HUES6 (cell line): ENCODE data around the gene ELFN2.
A peak's percentile ranks its signal among the peaks of the same experiment; 100 is the strongest.

Experiments used
- H3K27ac ChIP-seq: 2 replicates; pipeline ENCODE4 v1.7.0; 2013; ENCODE audit warnings: low read depth, mild to moderate bottlenecking, low read length, inconsistent platforms
- H3K27me3 ChIP-seq: 2 replicates; pipeline ENCODE4 v1.6.1; 2013; ENCODE audit warnings: low read length; ENCODE audit not compliant: control insufficient read depth, insufficient read depth
- H3K36me3 ChIP-seq: 2 replicates; pipeline ENCODE4 v1.6.1; 2013; ENCODE audit warnings: low read length; ENCODE audit not compliant: control insufficient read depth, insufficient read depth
- H3K4me1 ChIP-seq: 2 replicates; pipeline ENCODE4 v1.6.1; 2013; ENCODE audit warnings: low read length; ENCODE audit not compliant: control insufficient read depth, insufficient read depth
- H3K4me3 ChIP-seq: 2 replicates; pipeline ENCODE4 v1.5.1; 2013; ENCODE audit warnings: low read depth, low read length
- H3K9ac ChIP-seq: one replicate; pipeline ENCODE4 v1.6.1; 2013; ENCODE audit warnings: mild to moderate bottlenecking, low read length
- H3K9me3 ChIP-seq: 2 replicates; pipeline ENCODE4 v1.6.1; 2013; ENCODE audit warnings: low read depth, low read length; ENCODE audit not compliant: control insufficient read depth, insufficient read depth

ELFN2 gene

GRCh38 chr22:37368058-37368457 is 59.2 kb downstream of the ELFN2 start:
- Histone ChIP-seq H3K9me3 (no peaks in the 10 kb centered on the region), H3K27me3 (no peaks in the 10 kb centered on the region; the same call in 1 of the 2 replicates), H3K4me1 (peaks cover 12% of the 10 kb centered on the region), H3K36me3 (no peaks in the 10 kb centered on the region), H3K4me3 (no peak overlapping the region), H3K27ac (no peak overlapping the region), H3K9ac (no peak overlapping the region)

DNA sequence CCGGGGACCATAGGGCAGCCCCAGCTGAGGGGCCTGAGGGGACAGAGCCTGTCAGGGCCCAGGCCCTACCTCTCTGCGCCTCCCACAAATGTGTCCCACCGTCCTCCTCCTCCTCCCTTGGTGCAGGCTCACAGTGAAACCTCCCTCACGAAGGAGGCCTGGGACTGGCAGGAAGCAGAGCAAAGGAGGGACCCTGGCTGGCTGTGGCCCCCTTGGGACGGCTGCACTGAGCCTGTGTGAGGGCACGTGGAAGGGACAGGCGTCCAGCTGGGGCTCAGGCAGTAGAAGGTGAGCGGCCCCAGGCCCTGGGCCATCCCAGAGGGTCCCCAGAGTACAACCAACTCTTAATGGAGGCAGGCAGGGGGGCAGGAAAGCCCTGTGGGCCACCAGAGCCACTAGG is 60.7 kb downstream of the ELFN2 start:
- Histone ChIP-seq H3K27me3 (no peaks in the 10 kb centered on the region; the same call in 1 of the 2 replicates), H3K9ac (no peak overlapping the region), H3K9me3 (no peaks in the 10 kb centered on the region), H3K4me3 (no peak overlapping the region), H3K4me1 (peaks cover 12% of the 10 kb centered on the region), H3K36me3 (no peaks in the 10 kb centered on the region), H3K27ac (no peak overlapping the region)

DNA sequence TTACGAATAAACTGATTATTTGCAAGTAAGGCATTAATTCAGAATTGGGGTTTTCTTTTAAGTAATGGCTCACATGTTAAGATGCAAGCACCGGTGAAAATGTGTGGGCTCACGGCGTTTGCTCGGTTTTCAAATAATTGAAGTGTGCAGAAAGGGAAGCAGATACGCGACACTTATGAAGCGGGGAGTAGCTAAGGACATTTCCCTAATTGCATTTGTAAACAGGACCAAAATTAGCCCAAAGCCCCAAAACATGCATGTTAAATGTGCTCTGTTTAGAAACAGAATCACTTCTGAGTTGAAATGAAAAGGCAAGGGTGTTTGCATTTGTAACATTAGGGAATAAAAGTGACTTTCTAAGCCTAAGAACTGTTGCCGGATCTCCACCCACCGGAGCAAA is 61.3 kb downstream of the ELFN2 start:
- Histone ChIP-seq H3K4me1 (peaks cover 12% of the 10 kb centered on the region), H3K4me3 (no peak overlapping the region), H3K27me3 (no peaks in the 10 kb centered on the region; the same call in 1 of the 2 replicates), H3K27ac (no peak overlapping the region), H3K36me3 (no peaks in the 10 kb centered on the region), H3K9me3 (no peaks in the 10 kb centered on the region), H3K9ac (no peak overlapping the region)

DNA sequence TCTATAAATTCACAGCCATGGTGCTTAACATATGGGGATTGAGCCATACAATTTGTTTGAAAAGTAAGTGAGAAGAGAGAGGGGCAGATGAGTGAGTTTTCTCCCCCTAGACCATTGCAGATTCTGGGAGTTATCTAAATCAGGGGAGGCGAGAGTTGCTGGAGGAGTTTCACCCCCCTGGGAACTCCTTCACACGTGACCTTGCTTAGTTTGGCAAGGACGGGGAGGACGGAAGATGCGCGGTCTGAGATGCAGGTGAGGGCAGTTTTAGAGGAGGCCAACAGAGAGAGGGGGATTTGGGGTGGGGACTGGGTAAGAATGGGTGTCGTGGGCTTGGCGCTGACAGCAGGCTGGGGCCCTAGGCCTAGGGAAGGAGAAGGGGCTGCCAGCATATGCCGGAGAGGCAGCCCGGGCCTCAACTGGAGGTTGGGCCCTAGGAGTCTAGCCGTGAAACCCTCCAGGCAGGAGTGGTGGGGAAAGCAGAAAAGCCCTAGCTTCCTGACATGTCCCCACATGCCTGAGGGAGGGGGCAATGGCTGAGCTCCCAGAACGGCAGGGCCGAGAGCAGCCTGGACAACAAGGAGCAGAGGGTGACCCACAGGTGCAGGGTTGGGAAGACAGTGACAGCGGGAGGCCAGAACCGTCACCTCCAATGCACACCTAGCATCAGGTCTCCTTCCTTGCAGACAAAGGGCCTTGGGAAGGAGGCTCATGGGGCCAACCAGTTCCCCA is 63.9 kb downstream of the ELFN2 start:
- no peaks in the 10 kb centered on the region; the same call in 1 of the 2 replicates for H3K27me3 ChIP-seq
- H3K4me1 ChIP-seq = peaks cover 18% of the 10 kb centered on the region

GRCh38 chr22:37362621-37363020 is 64.7 kb downstream of the ELFN2 start:
- Histone ChIP-seq H3K36me3 (no peaks in the 10 kb centered on the region), H3K9ac (no peak overlapping the region), H3K27me3 (no peaks in the 10 kb centered on the region; the same call in 1 of the 2 replicates), H3K4me3 (no peak overlapping the region), H3K27ac (no peak overlapping the region), H3K4me1 (peaks cover 12% of the 10 kb centered on the region; the same call in 1 of the 2 replicates), H3K9me3 (no peaks in the 10 kb centered on the region)

More for the DNA sequence above, 63.9 kb downstream of the ELFN2 start:
- Histone ChIP-seq H3K27ac (0 out of 2 replicates have a peak overlapping the region, but pooled peaks have one; percentile 32), H3K9ac (no peak overlapping the region), H3K36me3 (no peaks in the 10 kb centered on the region), H3K4me3 (no peak overlapping the region), H3K9me3 (no peaks in the 10 kb centered on the region)

GRCh38 chr22:37358917-37359316 is 68.4 kb downstream of the ELFN2 start:
- no peaks in the 10 kb centered on the region for H3K9me3 ChIP-seq
- H3K36me3 ChIP-seq = no peaks in the 10 kb centered on the region
- H3K27ac ChIP-seq = no peak overlapping the region
- H3K4me1 ChIP-seq = peaks cover 12% of the 10 kb centered on the region; the same call in 1 of the 2 replicates
- H3K27me3 ChIP-seq = no peaks in the 10 kb centered on the region; the same call in 1 of the 2 replicates
- no peak overlapping the region for H3K4me3 ChIP-seq
- no peak overlapping the region for H3K9ac ChIP-seq

- Histone ChIP-seq H3K27me3 (no peaks in the 10 kb centered on the region; the same call in 1 of the 2 replicates), H3K4me1 (peaks cover 12% of the 10 kb centered on the region; the same call in 1 of the 2 replicates), H3K9me3 (no peaks in the 10 kb centered on the region), H3K27ac (no peak overlapping the region), H3K4me3 (no peak overlapping the region), H3K36me3 (no peaks in the 10 kb centered on the region), H3K9ac (no peak overlapping the region)
These were observed 68.9 kb downstream of the ELFN2 start for GRCh38 chr22:37358386-37358785.

- Histone ChIP-seq H3K9ac (no peak overlapping the region), H3K27me3 (no peaks in the 10 kb centered on the region; the same call in 1 of the 2 replicates), H3K4me1 (peaks cover 12% of the 10 kb centered on the region; the same call in 1 of the 2 replicates), H3K27ac (no peak overlapping the region), H3K9me3 (no peaks in the 10 kb centered on the region), H3K4me3 (no peak overlapping the region), H3K36me3 (no peaks in the 10 kb centered on the region)
These were observed 69.7 kb downstream of the ELFN2 start for GRCh38 chr22:37357446-37358075.

- Histone ChIP-seq H3K4me1 (peaks cover 12% of the 10 kb centered on the region; the same call in 1 of the 2 replicates), H3K9ac (no peak overlapping the region), H3K9me3 (no peaks in the 10 kb centered on the region), H3K36me3 (no peaks in the 10 kb centered on the region), H3K27ac (no peak overlapping the region), H3K27me3 (no peaks in the 10 kb centered on the region; the same call in 1 of the 2 replicates), H3K4me3 (no peak overlapping the region)
These were observed 70.4 kb downstream of the ELFN2 start for GRCh38 chr22:37356922-37357321.

DNA sequence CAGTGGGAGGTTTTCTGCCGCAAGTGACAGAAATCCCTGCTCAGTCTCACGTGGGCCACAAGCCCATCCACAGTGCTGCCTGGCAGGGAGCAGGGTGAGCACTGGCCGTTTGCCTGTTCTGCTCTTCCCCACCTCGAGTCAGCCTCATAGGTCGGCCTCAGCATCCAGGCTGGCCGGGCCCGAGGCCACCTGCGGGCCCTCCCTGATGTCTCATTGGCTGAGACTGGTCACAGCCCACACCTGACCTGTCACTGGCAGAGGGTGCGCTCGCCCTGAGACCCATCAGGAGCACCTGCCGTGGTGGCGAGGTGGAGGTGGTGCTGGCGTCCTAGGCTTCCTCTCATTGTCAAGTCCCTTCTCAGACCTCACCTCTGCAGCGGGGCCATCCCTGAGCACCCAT is 72.1 kb downstream of the ELFN2 start:
- Histone ChIP-seq H3K4me1 (peaks cover 12% of the 10 kb centered on the region; the same call in 1 of the 2 replicates), H3K9me3 (no peaks in the 10 kb centered on the region), H3K9ac (no peak overlapping the region), H3K4me3 (no peak overlapping the region), H3K36me3 (no peaks in the 10 kb centered on the region), H3K27me3 (no peaks in the 10 kb centered on the region; the same call in 1 of the 2 replicates), H3K27ac (no peak overlapping the region)

GRCh38 chr22:37354670-37355069 is 72.6 kb downstream of the ELFN2 start:
- Histone ChIP-seq H3K9ac (no peak overlapping the region), H3K36me3 (no peaks in the 10 kb centered on the region), H3K4me3 (no peak overlapping the region), H3K27ac (no peak overlapping the region), H3K27me3 (no peaks in the 10 kb centered on the region; the same call in 1 of the 2 replicates), H3K4me1 (peaks cover 9% of the 10 kb centered on the region; the same call in 1 of the 2 replicates), H3K9me3 (no peaks in the 10 kb centered on the region)
